Right ventricle myocardium inferior (tissue), 1 donor: Measurements from ENCODE around the gene IL36B. TPM values are rescaled to one million over a fixed set of nuclear protein-coding genes. Genes with fewer than 3 reads are reported as not detected.

Experiments
- ATAC-seq: fragments of 200-7000 bp; cut with Tn5 transposase; one replicate; pipeline ENCODE4 v1.9.1; 2020; ENCODE audit warnings: mild to moderate bottlenecking, moderate library complexity
- DNase-seq: peaks from one replicate; pipeline ENCODE4 v3.0.0; 2021; ENCODE audit errors: missing footprints
- intact Hi-C: fragments of 100-400 bp; cut with DNase I; formaldehyde crosslinking; loops from one replicate; pipeline ENCODE4 v1.11.0; 2022
- total RNA-seq: library from RNA; stranded (reverse); fragmentation: NEBNext Ultra II Directional; extraction: Animal tissue kit (Norgen Biotek cat#: 25700); gene quantifications from one replicate; pipeline ENCODE4 v1.2.1, GENCODE V29; 2021
- donor health status: DM: no; HTN: yes; CAD: no; lungs with severe emphysema.

The IL36B gene
- total RNA-seq, 1 donor from 2014 or later, result not detected

GRCh38 chr2:112980537-112980936, 72.1 kb downstream of the IL36B start:
- DNase-seq (no peak), ATAC-seq (no peak)
- intact Hi-C loops, result no loop called here

- ATAC-seq (no peak), DNase-seq (no peak)
- intact Hi-C loops, result no loop called here
These were observed 72.9 kb downstream of the IL36B start for GRCh38 chr2:112979731-112980130.

- no peak for ATAC-seq
- no peak for DNase-seq
- intact Hi-C loops, result no loop called here
These were observed 75.1 kb downstream of the IL36B start, which contains the start of gene IL36G for GRCh38 chr2:112977559-112978056. IL36G (plus strand) TSS chr2:112978006; CDS start chr2:112978639, 633 bp downstream.

Other genes with a start within 250 kb of the IL36B start
- not detected for gene IL1B, start 216.1 kb downstream of the IL36B start, total RNA-seq
- not detected for gene IL37, start 141.7 kb downstream of the IL36B start, total RNA-seq
- not detected for gene IL36G, start 74.9 kb downstream of the IL36B start, total RNA-seq
- not detected for gene IL36A, start 47.4 kb downstream of the IL36B start, total RNA-seq
- gene IL36RN, start 6.3 kb upstream of the IL36B start, total RNA-seq, result not detected
- gene IL1F10, start 15.1 kb upstream of the IL36B start, total RNA-seq, result not detected
- gene IL1RN, start 74.7 kb upstream of the IL36B start, total RNA-seq, result 0.89 TPM
- gene PSD4, start 121.1 kb upstream of the IL36B start, total RNA-seq, result 3.4 TPM
- gene PAX8, start 226.1 kb upstream of the IL36B start, total RNA-seq, result 0.60 TPM